NCI-H82 (cell line): ENCODE results near the gene NAGLU.
"Not testable (repeated sequence)": the region's sequence is repeated elsewhere in the genome, so short reads cannot be mapped to it uniquely, and the experiment has no call there.

Experiments used
- DNase-seq: peaks from one replicate; lab custom pipeline; 2025; lab: John Stamatoyannopoulos, UW

NAGLU gene

DNA sequence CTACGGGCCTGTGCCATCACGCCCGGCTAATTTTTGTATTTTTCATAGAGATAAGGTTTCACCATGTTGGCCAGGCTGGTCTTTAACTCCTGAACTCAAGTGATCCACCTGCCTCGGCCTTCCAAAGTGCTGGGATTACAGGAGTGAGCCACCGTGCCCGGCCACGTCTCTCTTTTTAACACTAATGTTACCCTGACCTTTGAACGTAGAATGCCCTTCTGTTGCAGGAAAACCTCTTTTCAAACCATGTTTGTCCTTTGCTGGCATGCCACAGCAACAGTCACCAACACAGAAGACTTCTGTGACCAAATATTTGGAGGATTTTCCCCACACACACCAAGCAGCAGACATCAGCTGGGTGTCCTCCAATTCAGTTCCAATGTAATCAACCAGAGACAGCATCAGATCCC is 8.8 kb downstream of the NAGLU start:
- no peak for DNase-seq

DNA sequence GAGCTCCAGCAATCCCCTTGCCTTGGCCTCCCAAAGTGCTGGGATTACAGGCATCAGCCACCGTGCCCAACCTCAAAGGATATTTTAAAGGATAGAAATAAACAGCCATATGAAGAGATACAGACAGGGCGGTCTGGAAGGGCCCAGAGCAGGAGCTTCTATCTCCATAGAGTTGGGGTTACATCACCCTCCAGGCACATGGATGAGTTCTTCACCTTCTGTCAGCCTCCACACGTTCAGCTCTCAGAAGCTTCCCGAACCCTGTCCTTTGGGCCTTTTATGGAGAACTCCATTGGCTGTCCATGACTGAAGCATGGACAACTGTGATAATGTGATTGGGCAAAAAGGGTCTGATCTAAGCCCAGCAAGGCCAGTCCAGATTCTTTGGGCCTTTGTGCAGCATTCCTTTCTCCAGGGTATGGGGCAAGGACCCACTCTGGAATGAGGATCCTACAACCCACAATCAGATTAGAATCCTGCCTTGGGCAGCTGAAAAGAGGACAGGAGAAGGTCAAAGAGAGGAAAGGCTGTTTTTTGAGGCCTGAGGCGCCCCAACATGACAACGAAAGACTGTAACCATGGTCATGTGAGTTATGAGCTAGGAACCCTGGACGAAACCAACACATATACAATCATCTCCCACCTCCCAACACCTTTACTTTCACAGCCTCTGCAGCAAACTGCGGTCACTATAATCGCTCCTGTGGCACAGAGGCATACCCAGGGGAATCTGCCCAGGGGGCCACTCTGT is 9.9 kb downstream of the NAGLU start:
- not testable (repeated sequence) for DNase-seq

DNA sequence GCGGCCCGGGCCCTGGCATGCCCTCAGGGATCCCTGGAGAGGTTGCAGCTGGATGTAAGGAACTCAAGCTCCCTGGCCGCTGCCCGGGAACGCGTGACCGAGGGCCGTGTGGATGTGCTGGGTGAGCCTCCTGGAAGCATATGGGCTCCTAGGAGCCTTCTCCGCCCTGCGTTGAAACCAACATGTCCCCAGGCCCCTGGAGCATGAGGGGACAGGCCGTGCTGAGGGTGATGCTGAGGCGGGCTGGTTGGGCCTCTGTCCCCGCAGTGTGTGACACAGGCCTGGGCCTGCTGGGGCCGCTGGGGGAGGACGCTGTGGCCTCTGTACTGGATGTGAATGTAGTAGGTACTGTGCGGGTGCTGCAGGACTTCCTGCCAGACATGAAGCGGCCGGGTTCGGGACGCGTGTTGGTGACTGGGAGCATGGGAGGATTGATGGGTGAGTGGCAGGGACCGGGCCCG is 11.0 kb downstream of the NAGLU start:
- DNase-seq: no peak

- no peak for DNase-seq
Measured at GRCh38 chr17:42547698-42548069, 11.6 kb downstream of the NAGLU start.

DNA sequence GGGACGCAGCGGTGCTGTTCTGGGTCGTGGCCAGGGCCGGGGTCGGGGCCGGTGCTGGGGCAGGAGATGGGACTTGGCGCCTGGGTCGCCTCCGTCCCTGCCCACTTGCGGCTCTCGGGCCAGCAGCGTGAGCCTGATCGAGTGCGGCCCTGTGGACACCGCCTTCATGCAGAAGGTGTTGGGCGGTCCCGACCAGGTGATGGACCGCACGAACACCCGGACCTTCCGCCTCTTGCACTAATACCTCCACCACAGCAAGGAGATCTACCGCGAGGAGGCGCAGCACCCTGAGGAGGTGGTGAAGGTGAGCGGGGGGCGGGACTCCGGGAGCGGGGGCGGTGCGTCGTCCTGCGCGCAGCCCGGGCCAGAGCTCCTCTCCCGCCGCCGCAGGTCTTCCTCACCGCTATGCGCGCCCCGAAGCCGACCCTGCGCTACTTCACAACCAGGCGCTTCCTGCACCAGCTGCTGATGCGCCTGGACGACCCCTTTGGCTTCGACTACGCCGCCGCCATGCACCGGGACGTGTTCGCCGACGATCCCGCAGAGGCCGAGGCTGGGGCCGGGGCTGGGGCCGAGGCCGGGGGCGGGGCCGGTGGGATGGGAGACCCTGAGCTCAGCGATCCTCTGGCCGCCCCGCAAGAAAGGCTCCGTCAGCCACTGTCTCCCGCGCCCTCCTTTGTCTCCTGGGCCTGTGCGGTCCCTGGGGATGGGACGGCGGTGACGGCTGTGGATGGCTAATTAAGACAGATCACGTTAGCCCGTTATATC is 12.2 kb downstream of the NAGLU start:
- DNase-seq: peak; percentile 90

DNA sequence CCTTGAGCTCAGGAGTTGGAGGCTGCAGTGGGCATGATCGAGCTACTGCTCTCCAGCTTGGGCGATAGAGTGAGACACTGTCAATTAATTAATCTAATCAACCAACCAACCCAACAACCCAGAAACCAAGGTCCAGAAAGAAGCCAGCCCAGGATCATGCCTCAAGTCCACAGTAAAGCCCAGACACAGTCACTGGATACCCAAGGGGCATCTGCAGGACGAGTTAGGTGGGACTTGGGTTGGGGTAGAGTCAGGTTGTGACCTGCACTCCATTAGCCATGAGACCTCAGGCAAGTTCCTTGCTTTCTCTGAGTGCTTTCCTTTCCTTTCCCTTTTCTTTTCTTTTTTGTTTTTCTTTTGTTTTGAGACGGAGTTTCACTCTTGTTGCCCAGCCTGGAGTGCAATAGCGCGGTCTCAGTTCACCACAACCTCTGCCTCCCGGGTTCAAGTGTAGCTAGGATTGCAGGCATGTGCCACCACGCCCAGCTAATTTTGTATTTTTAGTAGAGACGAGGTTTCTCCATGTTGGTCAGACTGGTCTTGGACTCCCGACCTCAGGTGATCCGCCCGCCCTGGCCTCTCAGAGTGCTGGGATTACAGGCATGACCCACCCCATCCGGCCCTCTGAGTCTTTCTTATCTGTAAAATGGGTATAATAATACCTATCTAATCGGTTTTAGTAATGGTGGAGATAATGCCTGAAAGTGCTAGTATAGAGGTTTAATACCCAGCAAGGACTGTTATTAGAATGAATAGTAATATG is 13.1 kb downstream of the NAGLU start:
- DNase-seq: no peak

DNA sequence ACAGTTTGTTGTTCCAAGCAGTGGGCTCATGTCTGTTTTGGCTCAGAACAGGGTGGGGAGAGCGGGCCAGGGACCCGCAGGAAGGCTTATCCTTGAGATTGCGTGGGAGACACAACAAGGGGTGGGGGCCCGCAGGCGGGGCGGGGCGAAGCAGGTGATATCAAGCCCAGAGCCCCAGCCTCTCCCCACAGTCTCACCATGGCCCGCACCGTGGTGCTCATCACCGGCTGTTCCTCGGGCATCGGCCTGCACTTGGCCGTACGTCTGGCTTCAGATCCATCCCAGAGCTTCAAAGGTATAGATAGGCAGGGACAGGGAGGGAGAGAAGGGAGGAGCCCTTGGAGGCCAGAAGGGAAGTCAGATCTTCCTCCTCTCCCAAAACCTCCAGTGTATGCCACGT is 16.7 kb downstream of the NAGLU start, which contains the start of gene HSD17B1:
Gene HSD17B1, plus strand, starts transcription at position 188 of the 400 bp plus-strand sequence. Its CDS starts 11 bp downstream, at position 199.
- DNase-seq: not testable (repeated sequence)

DNA sequence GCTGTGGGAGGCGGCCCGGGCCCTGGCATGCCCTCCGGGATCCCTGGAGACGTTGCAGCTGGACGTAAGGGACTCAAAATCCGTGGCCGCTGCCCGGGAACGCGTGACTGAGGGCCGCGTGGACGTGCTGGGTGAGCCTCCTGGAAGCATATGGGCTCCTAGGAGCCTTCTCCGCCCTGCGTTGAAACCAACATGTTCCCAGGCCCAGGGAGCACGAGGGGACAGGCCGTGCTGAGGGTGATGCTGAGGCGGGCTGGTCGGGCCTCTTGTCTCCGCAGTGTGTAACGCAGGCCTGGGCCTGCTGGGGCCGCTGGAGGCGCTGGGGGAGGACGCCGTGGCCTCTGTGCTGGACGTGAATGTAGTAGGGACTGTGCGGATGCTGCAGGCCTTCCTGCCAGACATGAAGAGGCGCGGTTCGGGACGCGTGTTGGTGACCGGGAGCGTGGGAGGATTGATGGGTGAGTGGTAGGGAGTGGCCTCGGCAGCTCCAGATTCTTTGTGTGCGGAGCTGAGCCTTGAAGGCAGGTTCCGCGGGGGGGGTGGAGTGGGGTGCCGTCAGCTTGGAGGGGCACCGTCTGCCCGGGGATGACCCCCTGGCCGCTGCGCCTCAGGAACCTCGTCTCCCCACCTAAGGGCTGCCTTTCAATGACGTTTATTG is 17.2 kb downstream of the NAGLU start:
- no peak for DNase-seq

DNA sequence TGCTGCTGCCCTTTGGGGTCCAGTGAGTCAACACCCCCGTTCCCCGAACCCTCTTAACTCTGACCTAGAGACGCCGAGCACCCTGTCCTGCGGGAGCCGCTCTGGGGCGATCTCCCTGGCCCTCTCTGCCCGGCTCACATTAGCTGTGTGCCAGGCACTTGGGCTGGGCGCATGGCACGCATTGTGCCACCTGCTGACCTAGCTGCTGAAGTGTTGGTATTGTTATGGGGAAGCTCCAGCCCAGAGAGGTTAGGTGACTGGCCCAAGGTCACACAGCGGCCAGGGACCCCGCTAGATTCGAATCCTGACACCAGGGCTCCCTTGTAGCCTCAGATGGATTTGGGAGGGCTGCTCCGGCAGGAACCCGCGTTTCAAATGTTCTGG is 17.8 kb downstream of the NAGLU start:
- DNase-seq: no peak

GRCh38 chr17:42554250-42555121 is 18.4 kb downstream of the NAGLU start:
- DNase-seq: peak; percentile 92

GRCh38 chr17:42555122-42555622 is 19.1 kb downstream of the NAGLU start:
- DNase-seq: no peak

DNA sequence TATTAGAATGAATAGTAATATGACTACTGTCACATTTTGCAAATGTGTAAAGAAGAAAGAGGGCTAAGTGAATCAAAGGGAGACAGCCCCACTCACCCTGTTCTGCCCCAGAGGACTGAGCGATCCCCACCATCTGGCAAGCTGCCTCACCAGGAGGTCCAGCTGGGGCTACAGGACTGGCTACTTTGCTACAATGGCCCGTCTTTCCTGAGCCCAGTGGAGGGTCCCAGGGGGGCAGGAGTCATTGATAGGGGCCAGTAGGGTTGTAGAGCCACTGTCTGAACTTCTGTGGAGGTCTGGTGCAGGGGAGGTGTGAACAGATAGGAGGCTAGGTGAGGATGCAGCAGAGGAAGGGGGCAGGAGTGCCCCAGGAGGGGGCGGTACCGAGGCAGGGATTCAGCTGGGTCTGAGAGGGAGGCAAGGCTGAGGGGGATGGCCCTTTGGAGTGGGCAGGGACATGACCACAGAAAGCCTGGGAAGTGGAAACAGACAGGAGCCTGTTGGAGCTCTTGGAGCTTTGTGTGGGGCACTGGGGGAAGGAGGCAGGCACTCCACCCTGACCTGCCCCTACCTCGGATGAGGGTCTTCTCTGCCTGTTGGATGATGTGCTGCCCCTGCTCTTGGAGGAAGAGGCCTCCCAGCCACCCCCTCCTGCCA is 20.0 kb downstream of the NAGLU start:
- peak; percentile 62 for DNase-seq

DNA sequence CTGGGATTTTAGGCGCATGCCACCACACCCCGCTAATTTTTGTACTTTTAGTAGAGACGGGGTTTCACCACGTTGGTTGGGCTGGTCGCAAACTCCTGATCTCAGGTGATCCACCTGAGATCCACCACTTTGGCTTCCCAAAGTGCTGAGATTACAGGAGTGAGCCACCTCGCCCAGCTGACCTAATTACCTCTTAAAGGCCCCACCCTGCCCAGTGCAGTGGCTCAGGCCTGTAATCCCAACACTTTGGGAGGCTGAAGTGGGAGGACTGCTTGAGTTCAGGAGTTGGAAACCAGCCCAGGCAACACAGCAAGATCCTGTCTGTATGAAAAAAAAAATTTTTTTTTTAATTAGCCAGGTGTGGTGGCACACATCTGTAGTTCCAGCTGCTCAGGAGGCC is 23.0 kb downstream of the NAGLU start:
- DNase-seq: peak; percentile 47

DNA sequence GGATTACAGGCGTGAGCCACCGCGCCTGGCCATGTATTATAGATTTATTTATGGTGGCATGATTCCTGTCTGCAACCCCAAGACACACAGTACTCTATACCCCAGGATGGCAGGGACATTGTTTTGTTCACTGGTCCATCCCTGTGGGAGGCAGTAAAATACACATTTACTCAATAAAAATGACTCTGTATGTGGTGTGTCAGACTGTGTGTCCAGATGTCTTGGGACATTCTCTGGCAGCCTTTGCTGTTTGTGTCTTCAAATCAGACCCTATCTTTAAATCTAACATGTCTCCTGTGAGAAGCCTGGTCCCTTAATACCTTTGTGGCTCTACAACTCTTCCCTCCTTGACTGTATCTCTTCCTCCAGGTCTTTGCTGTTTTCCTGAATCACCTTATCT is 24.2 kb downstream of the NAGLU start:
- no peak for DNase-seq

- peak; percentile 99 for DNase-seq
Measured at GRCh38 chr17:42561897-42562387, 25.9 kb downstream of the NAGLU start, which contains the start of gene COASY. Gene COASY (plus strand): TSS chr17:42562148. CDS start chr17:42562623, 475 bp downstream.

DNA sequence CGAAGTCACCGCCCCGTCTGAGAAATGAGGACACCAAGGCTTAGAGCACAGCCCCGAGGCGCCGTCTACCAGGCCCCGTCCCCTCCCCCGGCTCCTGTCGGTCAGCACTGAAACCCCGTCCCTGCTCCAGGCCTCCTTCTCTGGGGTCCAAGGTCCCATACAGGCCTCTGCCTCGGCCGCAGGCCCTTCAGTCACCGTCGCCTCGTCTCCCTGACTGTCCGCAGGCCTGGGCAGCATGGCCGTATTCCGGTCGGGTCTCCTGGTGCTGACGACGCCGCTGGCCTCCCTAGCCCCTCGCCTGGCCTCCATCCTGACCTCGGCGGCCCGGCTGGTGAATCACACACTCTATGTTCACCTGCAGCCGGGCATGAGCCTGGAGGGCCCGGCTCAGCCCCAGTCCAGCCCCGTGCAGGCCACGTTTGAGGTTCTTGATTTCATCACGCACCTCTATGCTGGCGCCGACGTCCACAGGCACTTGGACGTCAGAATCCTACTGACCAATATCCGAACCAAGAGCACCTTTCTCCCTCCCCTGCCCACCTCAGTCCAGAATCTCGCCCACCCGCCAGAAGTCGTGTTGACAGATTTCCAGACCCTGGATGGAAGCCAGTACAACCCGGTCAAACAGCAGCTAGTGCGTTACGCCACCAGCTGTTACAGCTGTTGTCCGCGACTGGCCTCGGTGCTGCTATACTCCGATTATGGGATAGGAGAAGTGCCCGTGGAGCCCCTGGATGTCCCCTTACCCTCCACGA is 26.5 kb downstream of the NAGLU start:
- no peak for DNase-seq

DNA sequence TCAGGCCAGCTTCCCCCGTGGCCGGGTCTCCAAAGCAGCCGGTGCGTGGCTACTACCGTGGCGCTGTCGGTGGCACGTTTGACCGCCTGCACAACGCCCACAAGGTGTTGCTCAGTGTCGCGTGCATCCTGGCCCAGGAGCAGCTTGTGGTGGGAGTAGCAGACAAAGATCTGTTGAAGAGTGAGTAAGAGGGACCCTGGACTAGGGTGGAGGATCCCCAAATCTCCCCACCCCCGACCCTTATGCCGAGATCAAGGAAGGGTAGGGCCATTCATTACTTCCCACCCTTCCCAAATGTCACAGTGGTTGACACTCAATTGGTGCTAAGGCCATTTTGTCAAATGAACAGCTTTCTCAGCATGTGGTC is 27.1 kb downstream of the NAGLU start:
- DNase-seq: no peak

GRCh38 chr17:42563543-42563942 is 27.5 kb downstream of the NAGLU start:
- DNase-seq: no peak

GRCh38 chr17:42563950-42564349 is 27.9 kb downstream of the NAGLU start:
- no peak for DNase-seq
